OCI-M2 (cell line): ENCODE measurements around the gene FSTL5.
"Not testable (repeated sequence)": the region's sequence is repeated elsewhere in the genome, so short reads cannot be mapped to it uniquely, and the experiment has no call there.

ENCODE experiments used
- DNase-seq: peaks from one replicate; lab custom pipeline; 2025; ENCODE audit not compliant: unreplicated experiment; lab: John Stamatoyannopoulos, UW

FSTL5 gene

GRCh38 chr4:162104459-162105124 is 59.2 kb downstream of the FSTL5 start:
- DNase-seq: no peak

GRCh38 chr4:162103908-162104307 is 59.9 kb downstream of the FSTL5 start:
- not testable (repeated sequence) for DNase-seq

GRCh38 chr4:162102713-162103112 is 61.1 kb downstream of the FSTL5 start:
- DNase-seq: no peak

- no peak for DNase-seq
These were observed 62.5 kb downstream of the FSTL5 start for GRCh38 chr4:162101337-162101736.

GRCh38 chr4:162075726-162076125 is 88.1 kb downstream of the FSTL5 start:
- no peak for DNase-seq

- no peak for DNase-seq
These were observed 102.6 kb downstream of the FSTL5 start for GRCh38 chr4:162061214-162061613.

GRCh38 chr4:162059656-162060055 is 104.1 kb downstream of the FSTL5 start:
- DNase-seq: no peak

GRCh38 chr4:162056990-162057389 is 106.8 kb downstream of the FSTL5 start:
- DNase-seq: no peak

GRCh38 chr4:162046135-162046534 is 117.7 kb downstream of the FSTL5 start:
- DNase-seq: no peak

GRCh38 chr4:162038112-162038511 is 125.7 kb downstream of the FSTL5 start:
- no peak for DNase-seq

- no peak for DNase-seq
These were observed 145.9 kb downstream of the FSTL5 start for GRCh38 chr4:162017863-162018262.

- no peak for DNase-seq
These were observed 146.8 kb downstream of the FSTL5 start for GRCh38 chr4:162016991-162017390.

GRCh38 chr4:162016219-162016618 is 147.6 kb downstream of the FSTL5 start:
- DNase-seq: no peak

- DNase-seq: no peak
These were observed 148.7 kb downstream of the FSTL5 start for GRCh38 chr4:162015090-162015489.

- DNase-seq: no peak
These were observed 152.7 kb downstream of the FSTL5 start for GRCh38 chr4:162011089-162011488.

GRCh38 chr4:162010362-162010761 is 153.4 kb downstream of the FSTL5 start:
- DNase-seq: no peak

- no peak for DNase-seq
These were observed 171.5 kb downstream of the FSTL5 start for GRCh38 chr4:161992317-161992716.

GRCh38 chr4:161991811-161992210 is 172.0 kb downstream of the FSTL5 start:
- no peak for DNase-seq

- DNase-seq: no peak
These were observed 173.1 kb downstream of the FSTL5 start for GRCh38 chr4:161990721-161991120.

- DNase-seq: no peak
These were observed 174.9 kb downstream of the FSTL5 start for GRCh38 chr4:161988946-161989345.

GRCh38 chr4:161987611-161988010 is 176.2 kb downstream of the FSTL5 start:
- no peak for DNase-seq

- no peak for DNase-seq
These were observed 211.4 kb downstream of the FSTL5 start for GRCh38 chr4:161952382-161952781.
